Lung (tissue), 12 donors: ENCODE measurements around the gene EDARADD. TPM values are rescaled to one million over a fixed set of nuclear protein-coding genes. Genes with fewer than 3 reads are reported as not detected.

Experiments
- ATAC-seq: fragments of 200-7000 bp; cut with Tn5 transposase; one replicate; pipeline ENCODE4 v1.9.1; 2020; ENCODE audit warnings: moderate number of reproducible peaks; ENCODE audit not compliant: insufficient read depth, low FRiP score
- DNase-seq, 3 donors: peaks; one replicate each; pipeline ENCODE4 v3.0.0-alpha.2; 2013 to 2017
- H3K27ac ChIP-seq, 2 donors: one replicate each; pipeline ENCODE4 v1.5.1; 2013; ENCODE audit warnings: mild to moderate bottlenecking in 2 of 2, moderate library complexity in 2 of 2, control low read depth in 1 of 2, inconsistent platforms in 1 of 2, low read depth in 1 of 2, low read length in 1 of 2
- H3K27me3 ChIP-seq, 3 donors: one replicate each; pipeline ENCODE4 v1.5.1; 2013; ENCODE audit warnings: low read length in 2 of 3; ENCODE audit not compliant: control insufficient read depth in 3 of 3, insufficient read depth in 3 of 3
- H3K36me3 ChIP-seq, 4 donors: one replicate each; pipeline ENCODE4 v1.5.1; 2013; ENCODE audit warnings: low read length in 4 of 4, mild to moderate bottlenecking in 1 of 4, moderate library complexity in 1 of 4; ENCODE audit not compliant: control insufficient read depth in 4 of 4, insufficient read depth in 4 of 4
- H3K4me1 ChIP-seq, 5 donors: one replicate each; pipeline ENCODE4 v1.5.1; 2013; ENCODE audit warnings: low read length in 5 of 5, mild to moderate bottlenecking in 2 of 5, moderate library complexity in 1 of 5; ENCODE audit not compliant: control insufficient read depth in 5 of 5, insufficient read depth in 5 of 5
- H3K4me3 ChIP-seq: one replicate; pipeline ENCODE4 v1.5.1; 2013; ENCODE audit warnings: mild to moderate bottlenecking, control low read depth, moderate library complexity
- H3K9ac ChIP-seq, 2 donors: one replicate each; pipeline ENCODE4 v1.5.1; 2013; ENCODE audit warnings: low read length in 2 of 2, control low read depth in 1 of 2; ENCODE audit not compliant: insufficient read depth in 1 of 2
- H3K9me3 ChIP-seq, 4 donors: one replicate each; pipeline ENCODE4 v1.5.1; 2013; ENCODE audit warnings: low read length in 3 of 4, mild to moderate bottlenecking in 1 of 4, moderate library complexity in 1 of 4; ENCODE audit not compliant: control insufficient read depth in 4 of 4, insufficient read depth in 3 of 4
- CTCF ChIP-seq: IDR thresholded peaks from 2 replicates; pipeline ENCODE4 v1.5.1; 2012; ENCODE audit warnings: mild to moderate bottlenecking; ENCODE audit errors: control extremely low read depth, extremely low read depth
- WGBS, 2 donors: extraction: QIAGEN DNeasy Blood & Tissue Kit; methylation state at CpG; one replicate each; pipeline ENCODE4 v1.1.7; 2013; 5-methylcytosine and 5-hydroxymethylcytosine counted together
- polyA plus RNA-seq, 2 donors: library from polyadenylated mRNA; stranded (reverse); fragments of 200-250 nt; gene quantifications; one replicate each; pipeline ENCODE4 v1.2.1, GENCODE V29; 2013
- total RNA-seq, 2 donors: library from RNA; depleted of rRNA in 1 of 2; stranded (reverse); fragments of >200 nt in 1 of 2; gene quantifications; one replicate each; pipeline ENCODE4 v1.2.1, GENCODE V29; 2014 to 2021
- donor health status: control.
- donor health status: control.
- donor health status: Bipolar disorder and iron deficiency.
- donor health status: healthy.
- donor health status: DM: yes; HTN: yes; CAD: no.

Gene EDARADD
- total and polyA plus RNA-seq, 4 donors = 0.37 to 2.3 (median 1.1) TPM

GRCh38 chr1:236397173-236397759 is 3.2 kb downstream of the EDARADD start:
- Histone ChIP-seq H3K4me1 (peaks cover 0 to 15% (median 0%) of the 10 kb centered on the region in 5 donors), H3K4me3 (no peak overlapping the region), H3K27ac (no peak overlapping the region), H3K36me3 (no peaks in the 10 kb centered on the region), H3K27me3 (no peaks in the 10 kb centered on the region), H3K9ac (no peak overlapping the region), H3K9me3 (no peaks in the 10 kb centered on the region)
- WGBS, 2 donors = 81 to 87% methylated on average over 4 of the region's 4 CpGs
- no peak for ATAC-seq
- TF ChIP-seq CTCF = no peak
- DNase-seq = no peak

GRCh38 chr1:236398538-236398937 is 4.5 kb downstream of the EDARADD start:
- WGBS, 2 donors = 75 to 83% methylated on average over 10 of the region's 10 CpGs
- Histone ChIP-seq H3K36me3 (no peaks in the 10 kb centered on the region), H3K27ac (no peak overlapping the region), H3K9ac (no peak overlapping the region), H3K4me3 (no peak overlapping the region), H3K9me3 (no peaks in the 10 kb centered on the region), H3K4me1 (peaks cover 0 to 15% (median 0%) of the 10 kb centered on the region in 5 donors), H3K27me3 (no peaks in the 10 kb centered on the region)
- DNase-seq (no peak), ATAC-seq (no peak)
- no peak for TF ChIP-seq CTCF

GRCh38 chr1:236400061-236400603 is 6.0 kb downstream of the EDARADD start:
- Histone ChIP-seq H3K4me1 (peaks cover 0 to 8% (median 0%) of the 10 kb centered on the region in 5 donors), H3K27ac (no peak overlapping the region), H3K36me3 (no peaks in the 10 kb centered on the region), H3K27me3 (no peaks in the 10 kb centered on the region), H3K9me3 (no peaks in the 10 kb centered on the region), H3K4me3 (no peak overlapping the region), H3K9ac (no peak overlapping the region)
- no peak for TF ChIP-seq CTCF
- no peak for ATAC-seq
- no peak for DNase-seq
- WGBS, 2 donors = 65 to 66% methylated on average over 8 of the region's 8 CpGs

- peaks cover 0 to under 1% (median 0%) of the 10 kb centered on the region in 5 donors for H3K4me1 ChIP-seq
- H3K4me3 ChIP-seq = no peak overlapping the region
- H3K27me3 ChIP-seq = no peaks in the 10 kb centered on the region
- no peaks in the 10 kb centered on the region for H3K36me3 ChIP-seq
- no peak for ATAC-seq
- TF ChIP-seq CTCF = no peak
- H3K27ac ChIP-seq = no peak overlapping the region
- WGBS, 2 donors = 91 to 94% methylated on average over 7 of the region's 7 CpGs
- H3K9me3 ChIP-seq = no peaks in the 10 kb centered on the region
- no peak overlapping the region for H3K9ac ChIP-seq
- no peak for DNase-seq
Observed at GRCh38 chr1:236401698-236402097, 7.6 kb downstream of the EDARADD start.
